ENCODE measurements around the gene AFP. TPM values are rescaled to one million over a fixed set of nuclear protein-coding genes. Genes with fewer than 3 reads are reported as not detected.
A peak's percentile ranks its signal among the peaks of the same experiment; 100 is the strongest.

AFP gene
- total and polyA plus RNA-seq, 9 of the 15 experiments (the other 6 are each of a cell fraction or from before 2014, with no cell fraction given): 0.47 to 6.2 (median 3.0) TPM

DNA sequence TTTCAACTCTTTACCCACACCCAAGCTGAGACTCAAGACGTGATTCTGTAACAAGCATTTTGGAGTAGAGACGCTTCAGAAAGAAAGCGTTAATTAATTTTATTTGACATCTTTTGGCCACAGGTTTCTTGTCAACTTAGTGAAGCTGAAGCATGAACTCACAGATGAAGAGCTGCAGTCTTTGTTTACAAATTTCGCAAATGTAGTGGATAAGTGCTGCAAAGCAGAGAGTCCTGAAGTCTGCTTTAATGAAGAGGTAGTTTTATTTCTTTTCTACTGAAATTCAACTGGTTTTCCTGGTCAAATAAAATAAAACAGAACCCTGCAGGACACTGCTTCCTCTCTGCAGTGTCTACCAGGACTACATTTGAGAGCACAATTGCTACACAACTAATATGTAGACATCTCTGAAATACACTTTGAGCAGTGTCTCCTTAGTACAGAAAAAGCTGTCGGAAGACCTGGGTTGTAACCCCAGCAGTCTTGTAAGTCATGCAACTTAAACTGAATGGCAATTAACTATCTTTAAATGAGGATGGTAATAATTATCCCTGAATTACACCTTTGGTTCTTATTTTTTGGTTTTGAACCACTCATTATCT, 65.7 kb downstream of the AFP start:
- H4K20me1 ChIP-seq (replicated peaks; ENCODE audit: control insufficient read depth, insufficient read depth, low read length): no peaks in the 10 kb centered on the region
- no peaks in the 10 kb centered on the region for H3K4me1 ChIP-seq (replicated peaks in 1 of 2; ENCODE audit: control insufficient read depth in 2 of 2, insufficient read depth in 2 of 2, low read length in 2 of 2)
- peak; percentile 19 for FAIRE-seq
- no peak overlapping the region for H3K27ac ChIP-seq (ENCODE audit: extremely low read depth, low read depth, low read length)
- no peaks in the 10 kb centered on the region for H3K9me1 ChIP-seq (ENCODE audit: control insufficient read depth, insufficient read depth, low read length)
- H3K79me2 ChIP-seq (ENCODE audit: control insufficient read depth, insufficient read depth, low read length): no peaks in the 10 kb centered on the region
- no peaks in the 10 kb centered on the region for H3K9me3 ChIP-seq (replicated peaks; ENCODE audit: control insufficient read depth, insufficient read depth, low read depth, low read length)
- ChIA-PET POLR2A (interaction anchor here (1.6 kb wide), 1 partner anchor 12 kb away, joined by 4 read pairs; no protein-coding TSS in a partner anchor), CTCF (ENCODE audit: low intra/inter-chr PET ratio) (interaction anchor here (0.6 kb wide), 1 partner anchor 1685 kb away, joined by 4 read pairs; no protein-coding TSS in a partner anchor)
- WGBS (ENCODE audit: insufficient coverage, low coverage, missing lambda C conversion rate): 46% methylated on average over 5 of the region's 5 CpGs
- no peak for TF ChIP-seq GTF2E2 (tag; IDR thresholded peaks at IDR 0.05)
- no peak for TF ChIP-seq TEAD1 (CRISPR knock-in tag; IDR thresholded peaks at IDR 0.05)
- no peak for TF ChIP-seq SAP30 (IDR thresholded peaks at IDR 0.05; ENCODE audit: borderline replicate concordance, insufficient read depth, low read depth, low read length, poor library complexity, severe bottlenecking)
- TF ChIP-seq SREBF1 (IDR thresholded peaks at IDR 0.05; ENCODE audit: borderline replicate concordance, low read depth, low read length): no peak
- TF ChIP-seq POLR2H (tag; IDR thresholded peaks at IDR 0.05; ENCODE audit: low read depth): no peak
- TF ChIP-seq FOXJ3 (CRISPR knock-in tag; IDR thresholded peaks at IDR 0.05): no peak
- TF ChIP-seq EGR1 (conservative IDR thresholded peaks at IDR 0.05): no peak
- TF ChIP-seq, protein P1, sequence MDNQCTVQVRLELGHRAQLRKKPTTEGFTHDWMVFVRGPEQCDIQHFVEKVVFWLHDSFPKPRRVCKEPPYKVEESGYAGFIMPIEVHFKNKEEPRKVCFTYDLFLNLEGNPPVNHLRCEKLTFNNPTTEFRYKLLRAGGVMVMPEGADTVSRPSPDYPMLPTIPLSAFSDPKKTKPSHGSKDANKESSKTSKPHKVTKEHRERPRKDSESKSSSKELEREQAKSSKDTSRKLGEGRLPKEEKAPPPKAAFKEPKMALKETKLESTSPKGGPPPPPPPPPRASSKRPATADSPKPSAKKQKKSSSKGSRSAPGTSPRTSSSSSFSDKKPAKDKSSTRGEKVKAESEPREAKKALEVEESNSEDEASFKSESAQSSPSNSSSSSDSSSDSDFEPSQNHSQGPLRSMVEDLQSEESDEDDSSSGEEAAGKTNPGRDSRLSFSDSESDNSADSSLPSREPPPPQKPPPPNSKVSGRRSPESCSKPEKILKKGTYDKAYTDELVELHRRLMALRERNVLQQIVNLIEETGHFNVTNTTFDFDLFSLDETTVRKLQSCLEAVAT (IDR thresholded peaks at IDR 0.05): no peak
- TF ChIP-seq GABPB1 (CRISPR knock-in tag; IDR thresholded peaks at IDR 0.05): no peak
- TF ChIP-seq HCFC1 (IDR thresholded peaks at IDR 0.05; ENCODE audit: low read depth, low read length): no peak
- no peak for TF ChIP-seq TCF3 (CRISPR knock-in tag; IDR thresholded peaks at IDR 0.05)
- TF ChIP-seq JUNB (CRISPR knock-in tag; conservative IDR thresholded peaks at IDR 0.05): no peak
- TF ChIP-seq KAT7 (CRISPR knock-in tag; IDR thresholded peaks at IDR 0.05; ENCODE audit: borderline replicate concordance): no peak
- no peak for TF ChIP-seq PML (IDR thresholded peaks at IDR 0.05; ENCODE audit: low read length)
- TF ChIP-seq CHCHD3 (CRISPR knock-in tag; IDR thresholded peaks at IDR 0.05): no peak
- TF ChIP-seq NFE2 (IDR thresholded peaks at IDR 0.05; ENCODE audit: low read depth): no peak
- TF ChIP-seq PHF8 (IDR thresholded peaks at IDR 0.05; ENCODE audit: borderline replicate concordance, low read length): no peak
- no peak for TF ChIP-seq TAF7 (tag; IDR thresholded peaks at IDR 0.05)
- TF ChIP-seq, protein P2, sequence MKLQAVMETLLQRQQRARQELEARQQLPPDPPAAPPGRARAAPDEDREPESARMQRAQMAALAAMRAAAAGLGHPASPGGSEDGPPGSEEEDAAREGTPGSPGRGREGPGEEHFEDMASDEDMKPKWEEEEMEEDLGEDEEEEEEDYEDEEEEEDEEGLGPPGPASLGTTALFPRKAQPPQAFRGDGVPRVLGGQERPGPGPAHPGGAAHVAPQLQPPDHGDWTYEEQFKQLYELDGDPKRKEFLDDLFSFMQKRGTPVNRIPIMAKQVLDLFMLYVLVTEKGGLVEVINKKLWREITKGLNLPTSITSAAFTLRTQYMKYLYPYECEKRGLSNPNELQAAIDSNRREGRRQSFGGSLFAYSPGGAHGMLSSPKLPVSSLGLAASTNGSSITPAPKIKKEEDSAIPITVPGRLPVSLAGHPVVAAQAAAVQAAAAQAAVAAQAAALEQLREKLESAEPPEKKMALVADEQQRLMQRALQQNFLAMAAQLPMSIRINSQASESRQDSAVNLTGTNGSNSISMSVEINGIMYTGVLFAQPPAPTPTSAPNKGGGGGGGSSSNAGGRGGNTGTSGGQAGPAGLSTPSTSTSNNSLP (IDR thresholded peaks at IDR 0.05; ENCODE audit: borderline replicate concordance, low read depth, low read length): no peak
- in situ Hi-C loops (cut with MboI) (no loop called here), intact Hi-C loops (cut with micrococcal nuclease) (no loop called here)
- no peak for DNase-seq (ENCODE audit: extremely low read depth in 1 of 4, low spot score in 3 of 4)
- BruUV-seq (replicated peaks): no TSS peak
- no peak overlapping the region for H3K4me3 ChIP-seq
- no peak overlapping the region for H3K4me2 ChIP-seq (ENCODE audit: insufficient read depth, low read length)
- H3K9ac ChIP-seq (ENCODE audit: insufficient read depth in 1 of 2, low read depth in 2 of 2, low read length in 2 of 2): no peak overlapping the region
- peak overlapping the region; percentile 47; the same call in 1 of the 2 replicates for H2AFZ ChIP-seq (ENCODE audit: low read depth, low read length)
- no peaks in the 10 kb centered on the region for H3K36me3 ChIP-seq (ENCODE audit: control insufficient read depth, insufficient read depth, low read length)
- H3K27me3 ChIP-seq (ENCODE audit: control insufficient read depth in 2 of 2, insufficient read depth in 2 of 2, low read length in 2 of 2): no peaks in the 10 kb centered on the region
- no peak for ATAC-seq
